ENCODE data around the gene STXBP3. TPM values are rescaled to one million over a fixed set of nuclear protein-coding genes. Genes with fewer than 3 reads are reported as not detected.

STXBP3 gene
- total and polyA plus RNA-seq, 9 of the 15 experiments (the other 6 are each of a cell fraction or from before 2014, with no cell fraction given) = 32.5 to 52.5 (median 39.2) TPM

DNA sequence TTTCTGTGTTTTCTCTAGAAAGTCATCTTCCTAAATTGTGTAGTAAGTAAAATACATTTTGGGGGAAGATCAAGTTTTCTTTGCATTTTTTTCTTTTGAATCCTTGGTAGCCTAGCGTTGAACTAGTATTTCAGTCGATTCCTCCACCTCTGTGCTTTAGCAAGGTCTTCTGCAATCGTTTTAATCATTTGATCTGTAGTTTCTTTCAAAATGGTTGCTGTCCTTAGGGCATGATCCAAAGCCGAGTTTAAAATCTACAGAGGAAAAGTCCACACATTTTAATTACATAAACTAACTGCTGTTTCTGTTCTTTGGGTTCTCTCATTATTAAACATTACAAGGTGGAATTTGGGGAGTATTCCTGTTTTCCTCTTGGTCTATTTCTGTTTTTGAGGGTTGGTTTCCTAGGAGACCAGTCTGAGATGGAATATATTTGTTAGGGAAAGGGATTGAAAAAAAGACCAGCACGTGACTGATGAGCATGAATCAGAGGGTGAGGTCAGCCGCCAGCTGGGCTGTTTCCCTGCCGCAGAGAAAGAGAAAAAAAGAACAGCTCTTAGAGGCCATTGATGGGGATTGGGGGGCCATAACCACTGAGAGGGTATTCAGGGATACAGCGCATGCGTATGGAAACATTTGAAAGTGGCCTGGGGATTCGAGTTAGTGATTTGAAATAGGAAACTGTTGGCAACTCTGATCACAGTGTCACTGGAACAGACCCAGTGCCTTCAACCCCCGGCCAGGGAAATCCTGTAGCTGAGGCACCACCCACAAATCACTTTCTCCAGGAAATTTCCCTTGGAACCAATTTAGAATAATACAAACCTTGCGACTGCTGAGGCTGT lies 69.8 kb downstream of the STXBP3 start (continued):
- TF ChIP-seq, protein P1, sequence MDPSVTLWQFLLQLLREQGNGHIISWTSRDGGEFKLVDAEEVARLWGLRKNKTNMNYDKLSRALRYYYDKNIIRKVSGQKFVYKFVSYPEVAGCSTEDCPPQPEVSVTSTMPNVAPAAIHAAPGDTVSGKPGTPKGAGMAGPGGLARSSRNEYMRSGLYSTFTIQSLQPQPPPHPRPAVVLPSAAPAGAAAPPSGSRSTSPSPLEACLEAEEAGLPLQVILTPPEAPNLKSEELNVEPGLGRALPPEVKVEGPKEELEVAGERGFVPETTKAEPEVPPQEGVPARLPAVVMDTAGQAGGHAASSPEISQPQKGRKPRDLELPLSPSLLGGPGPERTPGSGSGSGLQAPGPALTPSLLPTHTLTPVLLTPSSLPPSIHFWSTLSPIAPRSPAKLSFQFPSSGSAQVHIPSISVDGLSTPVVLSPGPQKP (CRISPR knock-in tag; IDR thresholded peaks at IDR 0.05) = no peak
- no peak for TF ChIP-seq RBM34 (IDR thresholded peaks at IDR 0.05; ENCODE audit: borderline replicate concordance, insufficient read depth, low read length)
- 0 out of 2 replicates have a peak, but pooled peaks have one; percentile 12 for TF ChIP-seq SOX6 (IDR thresholded peaks at IDR 0.05)
- 0 out of 4 replicates have a peak, but pooled peaks of 1 of the 2 experiments have one; percentile 34 for TF ChIP-seq FOXK2 (conservative IDR thresholded peaks at IDR 0.05 in 1 of 2, IDR thresholded peaks at IDR 0.05 in 1 of 2; ENCODE audit: low read depth in 2 of 2)
- peak; percentile 14; the same call in 1 of the 2 replicates for TF ChIP-seq CBFA2T3 (IDR thresholded peaks at IDR 0.05)
- no peak for TF ChIP-seq ZNF217 (CRISPR knock-in tag; IDR thresholded peaks at IDR 0.05)
- TF ChIP-seq, protein P2, sequence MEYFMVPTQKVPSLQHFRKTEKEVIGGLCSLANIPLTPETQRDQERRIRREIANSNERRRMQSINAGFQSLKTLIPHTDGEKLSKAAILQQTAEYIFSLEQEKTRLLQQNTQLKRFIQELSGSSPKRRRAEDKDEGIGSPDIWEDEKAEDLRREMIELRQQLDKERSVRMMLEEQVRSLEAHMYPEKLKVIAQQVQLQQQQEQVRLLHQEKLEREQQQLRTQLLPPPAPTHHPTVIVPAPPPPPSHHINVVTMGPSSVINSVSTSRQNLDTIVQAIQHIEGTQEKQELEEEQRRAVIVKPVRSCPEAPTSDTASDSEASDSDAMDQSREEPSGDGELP (CRISPR knock-in tag; IDR thresholded peaks at IDR 0.05; ENCODE audit: borderline replicate concordance) = peak; percentile 90
- no peak for TF ChIP-seq CREB1 (IDR thresholded peaks at IDR 0.05)
- TF ChIP-seq CREB1 (CRISPR knock-in tag; IDR thresholded peaks at IDR 0.05) = no peak
- TF ChIP-seq EP400 (IDR thresholded peaks at IDR 0.05) = peak; percentile 22; the same call in 1 of the 2 replicates
- TF ChIP-seq, protein P3, sequence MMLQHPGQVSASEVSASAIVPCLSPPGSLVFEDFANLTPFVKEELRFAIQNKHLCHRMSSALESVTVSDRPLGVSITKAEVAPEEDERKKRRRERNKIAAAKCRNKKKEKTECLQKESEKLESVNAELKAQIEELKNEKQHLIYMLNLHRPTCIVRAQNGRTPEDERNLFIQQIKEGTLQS (IDR thresholded peaks at IDR 0.05) = peak; percentile 96
- TF ChIP-seq, protein P3 (CRISPR knock-in tag; conservative IDR thresholded peaks at IDR 0.05) = no peak; the same call in 1 of the 2 replicates
- TF ChIP-seq TSC22D4 (tag; IDR thresholded peaks at IDR 0.05) = no peak
- TF ChIP-seq NCOA6 (IDR thresholded peaks at IDR 0.05) = 0 out of 2 replicates have a peak, but pooled peaks have one; percentile 37
- TF ChIP-seq ZNF695 (CRISPR knock-in tag; IDR thresholded peaks at IDR 0.05) = no peak
- no peak for TF ChIP-seq COPS2 (conservative IDR thresholded peaks at IDR 0.05)
- TF ChIP-seq ZNF507 (tag; conservative IDR thresholded peaks at IDR 0.05) = no peak
- peak; percentile 79 for TF ChIP-seq DACH1 (IDR thresholded peaks at IDR 0.05; ENCODE audit: partially characterized antibody)
- no peak for TF ChIP-seq ZNF165 (CRISPR knock-in tag; IDR thresholded peaks at IDR 0.05; ENCODE audit: borderline replicate concordance)
- no peak for TF ChIP-seq ZNF444 (CRISPR knock-in tag; IDR thresholded peaks at IDR 0.05)
- TF ChIP-seq NFIX (CRISPR knock-in tag; IDR thresholded peaks at IDR 0.05; ENCODE audit: low read depth) = no peak
- TF ChIP-seq ZNF696 (CRISPR knock-in tag; conservative IDR thresholded peaks at IDR 0.05) = no peak
- TF ChIP-seq TAF1 (IDR thresholded peaks at IDR 0.05; ENCODE audit: control insufficient read depth, extremely low read depth, insufficient read depth, low read length, severe bottlenecking) = no peak
- no peak for TF ChIP-seq SRSF1 (IDR thresholded peaks at IDR 0.05; ENCODE audit: low read depth, low read length)
- no peak for TF ChIP-seq TCF7L2 (IDR thresholded peaks at IDR 0.05; ENCODE audit: low read depth, low read length)
- TF ChIP-seq KDM2B (CRISPR knock-in tag; IDR thresholded peaks at IDR 0.05) = no peak
- TF ChIP-seq, protein P4, sequence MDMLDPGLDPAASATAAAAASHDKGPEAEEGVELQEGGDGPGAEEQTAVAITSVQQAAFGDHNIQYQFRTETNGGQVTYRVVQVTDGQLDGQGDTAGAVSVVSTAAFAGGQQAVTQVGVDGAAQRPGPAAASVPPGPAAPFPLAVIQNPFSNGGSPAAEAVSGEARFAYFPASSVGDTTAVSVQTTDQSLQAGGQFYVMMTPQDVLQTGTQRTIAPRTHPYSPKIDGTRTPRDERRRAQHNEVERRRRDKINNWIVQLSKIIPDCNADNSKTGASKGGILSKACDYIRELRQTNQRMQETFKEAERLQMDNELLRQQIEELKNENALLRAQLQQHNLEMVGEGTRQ (CRISPR knock-in tag; IDR thresholded peaks at IDR 0.05) = peak; percentile 92
